Measurements from ENCODE around the gene ABHD16B. TPM values are rescaled to one million over a fixed set of nuclear protein-coding genes. Genes with fewer than 3 reads are reported as not detected.

The ABHD16B gene
- total and polyA plus RNA-seq, 2 of the 13 experiments (the other 11 are each of a cell fraction or from before 2014, with no cell fraction given) = not detected

DNA sequence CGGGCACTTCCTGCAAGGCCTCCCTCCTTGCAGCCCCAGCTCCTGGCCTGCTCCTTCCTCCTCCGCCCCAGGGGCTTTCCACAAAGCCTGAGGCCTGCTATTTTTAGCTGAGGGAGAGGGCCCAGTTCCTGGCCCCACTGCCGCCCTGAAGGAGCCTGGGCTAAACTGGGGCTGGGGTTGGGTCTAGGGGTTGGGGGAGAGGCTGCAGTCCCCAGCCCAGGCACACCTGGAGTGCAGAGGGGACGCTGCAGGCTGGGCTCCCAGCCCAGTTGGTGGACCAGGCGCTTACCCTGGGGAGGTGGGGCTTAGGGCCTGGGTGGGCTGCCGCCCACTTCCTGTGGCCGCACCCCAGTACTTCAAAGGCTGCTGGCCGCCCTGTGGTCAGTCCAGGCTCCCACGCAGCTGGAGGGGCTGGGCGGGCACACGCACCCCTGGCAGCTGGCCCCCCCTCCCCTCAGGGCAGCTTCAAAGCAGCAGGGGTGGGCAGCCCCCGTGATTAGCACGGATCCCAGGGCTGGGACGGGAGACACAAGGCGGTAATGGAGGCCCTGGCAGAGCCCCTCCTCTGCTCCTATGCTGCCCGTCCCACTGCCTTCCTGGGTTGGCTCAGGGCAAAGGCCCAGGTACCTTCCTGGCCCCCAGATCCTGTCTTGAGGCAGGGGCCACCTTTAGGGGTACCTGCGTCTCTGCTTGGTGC lies 7.1 kb upstream of the ABHD16B start (continued):
- TF ChIP-seq ZBTB10 (CRISPR knock-in tag; IDR thresholded peaks at IDR 0.05; ENCODE audit: borderline replicate concordance) = peak; percentile 99
- no peak for TF ChIP-seq SMYD3 (CRISPR knock-in tag; IDR thresholded peaks at IDR 0.05)
- no peak for TF ChIP-seq ATF7 (IDR thresholded peaks at IDR 0.05)
- TF ChIP-seq ATF7 (CRISPR knock-in tag; IDR thresholded peaks at IDR 0.05) = no peak
- no peak for TF ChIP-seq ZNF160 (CRISPR knock-in tag; IDR thresholded peaks at IDR 0.05)
- no peak for TF ChIP-seq HOXA9 (CRISPR knock-in tag; IDR thresholded peaks at IDR 0.05; ENCODE audit: borderline replicate concordance)
- no peak; the same call in 1 of the 2 replicates for TF ChIP-seq ZSCAN22 (CRISPR knock-in tag; IDR thresholded peaks at IDR 0.05)
- TF ChIP-seq ZNF776 (CRISPR knock-in tag; IDR thresholded peaks at IDR 0.05) = no peak
- peak; percentile 42 for TF ChIP-seq POLR2G (IDR thresholded peaks at IDR 0.05; ENCODE audit: low read depth, low read length)
- no peak for TF ChIP-seq ZNF430 (CRISPR knock-in tag; IDR thresholded peaks at IDR 0.05)
- TF ChIP-seq HDAC2 (CRISPR knock-in tag; IDR thresholded peaks at IDR 0.05) = no peak; the same call in none of the 2 replicates
- TF ChIP-seq, protein P1, sequence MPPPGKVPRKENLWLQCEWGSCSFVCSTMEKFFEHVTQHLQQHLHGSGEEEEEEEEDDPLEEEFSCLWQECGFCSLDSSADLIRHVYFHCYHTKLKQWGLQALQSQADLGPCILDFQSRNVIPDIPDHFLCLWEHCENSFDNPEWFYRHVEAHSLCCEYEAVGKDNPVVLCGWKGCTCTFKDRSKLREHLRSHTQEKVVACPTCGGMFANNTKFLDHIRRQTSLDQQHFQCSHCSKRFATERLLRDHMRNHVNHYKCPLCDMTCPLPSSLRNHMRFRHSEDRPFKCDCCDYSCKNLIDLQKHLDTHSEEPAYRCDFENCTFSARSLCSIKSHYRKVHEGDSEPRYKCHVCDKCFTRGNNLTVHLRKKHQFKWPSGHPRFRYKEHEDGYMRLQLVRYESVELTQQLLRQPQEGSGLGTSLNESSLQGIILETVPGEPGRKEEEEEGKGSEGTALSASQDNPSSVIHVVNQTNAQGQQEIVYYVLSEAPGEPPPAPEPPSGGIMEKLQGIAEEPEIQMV (CRISPR knock-in tag; IDR thresholded peaks at IDR 0.05; ENCODE audit: low read depth) = no peak; the same call in 1 of the 2 replicates
- TF ChIP-seq EHMT2 (IDR thresholded peaks at IDR 0.05; ENCODE audit: borderline replicate concordance, low read depth, low read length) = no peak
- TF ChIP-seq ZNF383 (CRISPR knock-in tag; IDR thresholded peaks at IDR 0.05; ENCODE audit: borderline replicate concordance) = peak; percentile 60; the same call in 1 of the 2 replicates
- TF ChIP-seq, protein P2, sequence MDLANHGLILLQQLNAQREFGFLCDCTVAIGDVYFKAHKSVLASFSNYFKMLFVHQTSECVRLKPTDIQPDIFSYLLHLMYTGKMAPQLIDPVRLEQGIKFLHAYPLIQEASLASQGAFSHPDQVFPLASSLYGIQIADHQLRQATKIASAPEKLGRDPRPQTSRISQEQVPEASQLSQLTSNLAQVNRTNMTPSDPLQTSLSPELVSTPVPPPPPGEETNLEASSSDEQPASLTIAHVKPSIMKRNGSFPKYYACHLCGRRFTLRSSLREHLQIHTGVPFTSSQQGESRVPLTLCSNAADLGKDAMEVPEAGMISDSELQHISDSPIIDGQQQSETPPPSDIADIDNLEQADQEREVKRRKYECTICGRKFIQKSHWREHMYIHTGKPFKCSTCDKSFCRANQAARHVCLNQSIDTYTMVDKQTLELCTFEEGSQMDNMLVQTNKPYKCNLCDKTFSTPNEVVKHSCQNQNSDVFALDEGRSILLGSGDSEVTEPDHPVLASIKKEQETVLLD (CRISPR knock-in tag; IDR thresholded peaks at IDR 0.05; ENCODE audit: low read depth) = no peak
- TF ChIP-seq ZNF232 (CRISPR knock-in tag; IDR thresholded peaks at IDR 0.05; ENCODE audit: borderline replicate concordance) = peak; percentile 46; the same call in 1 of the 2 replicates
- peak; percentile 15; the same call in 1 of the 2 replicates for TF ChIP-seq ZNF788 (CRISPR knock-in tag; IDR thresholded peaks at IDR 0.05; ENCODE audit: borderline replicate concordance)
- no peak for TF ChIP-seq KLF13 (CRISPR knock-in tag; IDR thresholded peaks at IDR 0.05)
- no peak for TF ChIP-seq KDM1A (CRISPR knock-in tag; IDR thresholded peaks at IDR 0.05)
- TF ChIP-seq SRSF4 (IDR thresholded peaks at IDR 0.05; ENCODE audit: low read depth, low read length, poor library complexity, severe bottlenecking) = no peak
- TF ChIP-seq EP300 (IDR thresholded peaks at IDR 0.05; ENCODE audit: low read depth in 2 of 2, low read length in 2 of 2) = no peak
- peak; percentile 55; the same call in 1 of the 2 replicates for TF ChIP-seq EP300 (CRISPR knock-in tag; IDR thresholded peaks at IDR 0.05; ENCODE audit: borderline replicate concordance)
- TF ChIP-seq, protein P3, sequence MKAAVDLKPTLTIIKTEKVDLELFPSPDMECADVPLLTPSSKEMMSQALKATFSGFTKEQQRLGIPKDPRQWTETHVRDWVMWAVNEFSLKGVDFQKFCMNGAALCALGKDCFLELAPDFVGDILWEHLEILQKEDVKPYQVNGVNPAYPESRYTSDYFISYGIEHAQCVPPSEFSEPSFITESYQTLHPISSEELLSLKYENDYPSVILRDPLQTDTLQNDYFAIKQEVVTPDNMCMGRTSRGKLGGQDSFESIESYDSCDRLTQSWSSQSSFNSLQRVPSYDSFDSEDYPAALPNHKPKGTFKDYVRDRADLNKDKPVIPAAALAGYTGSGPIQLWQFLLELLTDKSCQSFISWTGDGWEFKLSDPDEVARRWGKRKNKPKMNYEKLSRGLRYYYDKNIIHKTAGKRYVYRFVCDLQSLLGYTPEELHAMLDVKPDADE (CRISPR knock-in tag; IDR thresholded peaks at IDR 0.05) = no peak
- peak; percentile 18; the same call in 1 of the 2 replicates for TF ChIP-seq NFATC3 (CRISPR knock-in tag; IDR thresholded peaks at IDR 0.05)

Data from HepG2 (cell line).